Activated CD8-positive, alpha-beta T cell treated with anti-CD3 and anti-CD28 coated beads, Interleukin-2, amount 10 ng/mL, durations not matched to agents 7 days and 5 days (primary cell): ENCODE results near the gene GFOD2. TPM values are rescaled to one million over a fixed set of nuclear protein-coding genes. Genes with fewer than 3 reads are reported as not detected.
A peak's percentile ranks its signal among the peaks of the same experiment; 100 is the strongest.

Experiments
- ATAC-seq: fragments of 150-1000 bp; cut with Tn5 transposase; one replicate; pipeline ENCODE4 v1.10.0; 2021; ENCODE audit warnings: moderate library complexity
- CTCF ChIA-PET: fragments of 350-600 bp; sonication (Branson Sonifier 250); formaldehyde crosslinking; loops from one replicate; lab custom pipeline; 2021; ENCODE audit warnings: antibody characterized with exemption; lab: Charles Lee
- POLR2A ChIA-PET: fragments of 350-600 bp; sonication (Branson Sonifier 250); formaldehyde crosslinking; loops from one replicate; lab custom pipeline; 2021; ENCODE audit warnings: antibody characterized with exemption; lab: Charles Lee
- DNase-seq: peaks from one replicate; pipeline ENCODE4 v3.0.0-alpha.2; 2020
- H3K27ac Mint-ChIP-seq: one replicate; pipeline ENCODE4 v1.8.0; 2021; ENCODE audit warnings: mild to moderate bottlenecking, mixed read lengths
- H3K27me3 Mint-ChIP-seq: one replicate; pipeline ENCODE4 v1.8.0; 2021; ENCODE audit warnings: low read depth, mixed read lengths
- H3K36me3 Mint-ChIP-seq: one replicate; pipeline ENCODE4 v1.8.0; 2021; ENCODE audit warnings: low read depth, mixed read lengths
- H3K4me1 Mint-ChIP-seq: one replicate; pipeline ENCODE4 v1.8.0; 2021; ENCODE audit warnings: low read depth, mixed read lengths
- H3K4me3 Mint-ChIP-seq: one replicate; pipeline ENCODE4 v1.8.0; 2021; ENCODE audit warnings: mild to moderate bottlenecking, mixed read lengths
- H3K9me3 Mint-ChIP-seq: one replicate; pipeline ENCODE4 v1.8.0; 2022; ENCODE audit warnings: mixed read lengths; ENCODE audit not compliant: insufficient read depth
- total RNA-seq, 2 experiments: library from RNA; stranded (reverse); gene quantifications; one replicate each; pipeline ENCODE4 v1.2.3, GENCODE V29; 2021

GFOD2 gene
- total RNA-seq, 2 experiments from 2014 or later = 12.5 to 14.0 TPM

GRCh38 chr16:67731753-67732095 is 12.6 kb upstream of the GFOD2 start:
- H3K27ac Mint-ChIP-seq = peak overlapping the region; percentile 50
- CTCF ChIA-PET = interaction anchor here (1.2 kb wide), 1 partner anchor 12 kb away, joined by 3 read pairs; the partner anchor contains the start of gene GFOD2
- POLR2A ChIA-PET = interaction anchor here (1.9 kb wide), 1 partner anchor 12 kb away, joined by 7 read pairs; the partner anchor contains the start of gene GFOD2
- peaks cover 15% of the 10 kb centered on the region for H3K36me3 Mint-ChIP-seq
- no peak overlapping the region for H3K4me3 Mint-ChIP-seq
- H3K9me3 Mint-ChIP-seq = no peaks in the 10 kb centered on the region
- no peaks in the 10 kb centered on the region for H3K27me3 Mint-ChIP-seq
- DNase-seq (no peak), ATAC-seq (no peak)
- no peaks in the 10 kb centered on the region for H3K4me1 Mint-ChIP-seq

- no peaks in the 10 kb centered on the region for H3K4me1 Mint-ChIP-seq
- H3K4me3 Mint-ChIP-seq = no peak overlapping the region
- no peaks in the 10 kb centered on the region for H3K27me3 Mint-ChIP-seq
- H3K27ac Mint-ChIP-seq = peak overlapping the region; percentile 50
- ATAC-seq (no peak), DNase-seq (no peak)
- H3K36me3 Mint-ChIP-seq = peaks cover 15% of the 10 kb centered on the region
- POLR2A ChIA-PET = interaction anchor here (1.9 kb wide), 1 partner anchor 12 kb away, joined by 7 read pairs; the partner anchor contains the start of gene GFOD2
- H3K9me3 Mint-ChIP-seq = no peaks in the 10 kb centered on the region
- CTCF ChIA-PET = no interaction called here
These were observed 12.1 kb upstream of the GFOD2 start for GRCh38 chr16:67731071-67731752.

GRCh38 chr16:67730326-67730725 is 11.2 kb upstream of the GFOD2 start:
- no peak for ATAC-seq
- Mint-ChIP-seq H3K9me3 (no peaks in the 10 kb centered on the region), H3K36me3 (peaks cover 15% of the 10 kb centered on the region), H3K4me1 (no peaks in the 10 kb centered on the region), H3K4me3 (no peak overlapping the region), H3K27ac (no peak overlapping the region), H3K27me3 (no peaks in the 10 kb centered on the region)
- DNase-seq = no peak
- POLR2A ChIA-PET = interaction anchor here (2.3 kb wide), 1 partner anchor 11 kb away, joined by 10 read pairs; the partner anchor contains the start of gene GFOD2
- CTCF ChIA-PET = no interaction called here

GRCh38 chr16:67729636-67730248 is 10.6 kb upstream of the GFOD2 start:
- ChIA-PET POLR2A (interaction anchor here (0.5 to 2.3 kb wide), 2 partner anchors 10 to 129 kb away, joined by 7 to 10 read pairs; partner anchors contain the start of gene GFOD2), CTCF (interaction anchor here (0.9 kb wide), 1 partner anchor 87 kb away, joined by 3 read pairs; no protein-coding TSS in a partner anchor)
- Mint-ChIP-seq H3K36me3 (peaks cover 17% of the 10 kb centered on the region), H3K27me3 (no peaks in the 10 kb centered on the region), H3K9me3 (no peaks in the 10 kb centered on the region), H3K4me1 (no peaks in the 10 kb centered on the region), H3K4me3 (no peak overlapping the region), H3K27ac (no peak overlapping the region)
- DNase-seq (no peak), ATAC-seq (no peak)

- H3K27ac Mint-ChIP-seq = no peak overlapping the region
- H3K27me3 Mint-ChIP-seq = no peaks in the 10 kb centered on the region
- POLR2A ChIA-PET = interaction anchor here (2.3 kb wide), 1 partner anchor 8 kb away, joined by 10 read pairs; the partner anchor contains the start of gene GFOD2
- H3K36me3 Mint-ChIP-seq = peaks cover 15% of the 10 kb centered on the region
- H3K4me3 Mint-ChIP-seq = no peak overlapping the region
- DNase-seq (no peak), ATAC-seq (no peak)
- no peaks in the 10 kb centered on the region for H3K9me3 Mint-ChIP-seq
- H3K4me1 Mint-ChIP-seq = no peaks in the 10 kb centered on the region
- CTCF ChIA-PET = no interaction called here
These were observed 8.7 kb upstream of the GFOD2 start for GRCh38 chr16:67727521-67728485.

GRCh38 chr16:67726106-67727034 is 7.3 kb upstream of the GFOD2 start:
- ChIA-PET POLR2A (no interaction called here), CTCF (no interaction called here)
- no peaks in the 10 kb centered on the region for H3K27me3 Mint-ChIP-seq
- ATAC-seq (no peak), DNase-seq (no peak)
- no peak overlapping the region for H3K4me3 Mint-ChIP-seq
- no peak overlapping the region for H3K27ac Mint-ChIP-seq
- H3K36me3 Mint-ChIP-seq = peaks cover 12% of the 10 kb centered on the region
- H3K9me3 Mint-ChIP-seq = no peaks in the 10 kb centered on the region
- H3K4me1 Mint-ChIP-seq = no peaks in the 10 kb centered on the region

- Mint-ChIP-seq H3K4me3 (no peak overlapping the region), H3K4me1 (peaks cover 14% of the 10 kb centered on the region), H3K27me3 (no peaks in the 10 kb centered on the region), H3K27ac (no peak overlapping the region), H3K36me3 (peaks cover 3% of the 10 kb centered on the region), H3K9me3 (no peaks in the 10 kb centered on the region)
- ChIA-PET POLR2A (interaction anchor here (1.5 kb wide), 1 partner anchor 58 kb away, joined by 3 read pairs; no protein-coding TSS in a partner anchor), CTCF (interaction anchor here (1.2 to 1.3 kb wide), 2 partner anchors 93 to 203 kb away, joined by 4 to 5 read pairs; no protein-coding TSS in a partner anchor)
- ATAC-seq (no peak), DNase-seq (no peak)
These were observed 4.8 kb upstream of the GFOD2 start for GRCh38 chr16:67723911-67724305.

- POLR2A ChIA-PET = no interaction called here
- no peak overlapping the region for H3K4me3 Mint-ChIP-seq
- H3K4me1 Mint-ChIP-seq = peaks cover 17% of the 10 kb centered on the region
- no peaks in the 10 kb centered on the region for H3K9me3 Mint-ChIP-seq
- no peaks in the 10 kb centered on the region for H3K27me3 Mint-ChIP-seq
- CTCF ChIA-PET = interaction anchor here (1.2 kb wide), 1 partner anchor 202 kb away, joined by 4 read pairs; no protein-coding TSS in a partner anchor
- DNase-seq (no peak), ATAC-seq (no peak)
- H3K27ac Mint-ChIP-seq = no peak overlapping the region
- peaks cover 3% of the 10 kb centered on the region for H3K36me3 Mint-ChIP-seq
These were observed 4.2 kb upstream of the GFOD2 start for GRCh38 chr16:67723151-67723910.

- Mint-ChIP-seq H3K36me3 (peaks cover 9% of the 10 kb centered on the region), H3K4me3 (peak overlapping the region; percentile 99), H3K27ac (peak overlapping the region; percentile 99), H3K4me1 (peaks cover 31% of the 10 kb centered on the region), H3K27me3 (no peaks in the 10 kb centered on the region), H3K9me3 (no peaks in the 10 kb centered on the region)
- CTCF ChIA-PET = interaction anchor here (0.6 to 1.8 kb wide), 6 partner anchors 16 to 173 kb away, joined by 3 to 5 read pairs (median 4); partner anchors contain the start of genes CTCF, RANBP10 and TSNAXIP1
- POLR2A ChIA-PET = interaction anchor here (0.8 to 2.3 kb wide), 4 partner anchors 9 to 97 kb away, joined by 4 to 10 read pairs (median 6); no protein-coding TSS in a partner anchor
- DNase-seq (no peak), ATAC-seq (no peak)
These were observed 1.1 kb upstream of the GFOD2 start for GRCh38 chr16:67720236-67720635.

GRCh38 chr16:67719778-67720144 is 645 bp upstream of the GFOD2 start:
- Mint-ChIP-seq H3K27me3 (no peaks in the 10 kb centered on the region), H3K4me3 (peak overlapping the region; percentile 99), H3K36me3 (peaks cover 7% of the 10 kb centered on the region), H3K27ac (peak overlapping the region; percentile 99), H3K4me1 (peaks cover 31% of the 10 kb centered on the region), H3K9me3 (no peaks in the 10 kb centered on the region)
- ATAC-seq (peak; percentile 25), DNase-seq (peak; percentile 46)
- ChIA-PET POLR2A (interaction anchor here (0.6 to 2.3 kb wide), 15 partner anchors 9 to 375 kb away, joined by 3 to 10 read pairs (median 4); partner anchors contain the start of genes RANBP10 and TSNAXIP1), CTCF (interaction anchor here (0.6 to 2.1 kb wide), 15 partner anchors 13 to 199 kb away, joined by 3 to 13 read pairs (median 4); partner anchors contain the start of genes CARMIL2, CTCF, RANBP10 and TSNAXIP1)
